ENCODE measurements around the gene NGDN. TPM values are rescaled to one million over a fixed set of nuclear protein-coding genes. Genes with fewer than 3 reads are reported as not detected.

The NGDN gene
- total RNA-seq, 1 experiment from 2014 or later = 42.2 TPM

GRCh38 chr14:23486036-23486435 lies 16.5 kb downstream of the NGDN start:
- Mint-ChIP-seq H3K4me3 (ENCODE audit: low read depth, unreplicated experiment) (no peak overlapping the region), H3K27ac (ENCODE audit: unreplicated experiment) (no peak overlapping the region), H3K36me3 (ENCODE audit: insufficient read depth, unreplicated experiment) (no peaks in the 10 kb centered on the region), H3K4me1 (ENCODE audit: low read depth, unreplicated experiment) (no peaks in the 10 kb centered on the region), H3K27me3 (ENCODE audit: unreplicated experiment) (no peaks in the 10 kb centered on the region), H3K9me3 (ENCODE audit: low read depth, unreplicated experiment) (no peaks in the 10 kb centered on the region)
- CTCF ChIA-PET = no interaction called here
- no peak for DNase-seq
- BruUV-seq (replicated peaks) = no TSS peak
- TF ChIP-seq, protein P1, sequence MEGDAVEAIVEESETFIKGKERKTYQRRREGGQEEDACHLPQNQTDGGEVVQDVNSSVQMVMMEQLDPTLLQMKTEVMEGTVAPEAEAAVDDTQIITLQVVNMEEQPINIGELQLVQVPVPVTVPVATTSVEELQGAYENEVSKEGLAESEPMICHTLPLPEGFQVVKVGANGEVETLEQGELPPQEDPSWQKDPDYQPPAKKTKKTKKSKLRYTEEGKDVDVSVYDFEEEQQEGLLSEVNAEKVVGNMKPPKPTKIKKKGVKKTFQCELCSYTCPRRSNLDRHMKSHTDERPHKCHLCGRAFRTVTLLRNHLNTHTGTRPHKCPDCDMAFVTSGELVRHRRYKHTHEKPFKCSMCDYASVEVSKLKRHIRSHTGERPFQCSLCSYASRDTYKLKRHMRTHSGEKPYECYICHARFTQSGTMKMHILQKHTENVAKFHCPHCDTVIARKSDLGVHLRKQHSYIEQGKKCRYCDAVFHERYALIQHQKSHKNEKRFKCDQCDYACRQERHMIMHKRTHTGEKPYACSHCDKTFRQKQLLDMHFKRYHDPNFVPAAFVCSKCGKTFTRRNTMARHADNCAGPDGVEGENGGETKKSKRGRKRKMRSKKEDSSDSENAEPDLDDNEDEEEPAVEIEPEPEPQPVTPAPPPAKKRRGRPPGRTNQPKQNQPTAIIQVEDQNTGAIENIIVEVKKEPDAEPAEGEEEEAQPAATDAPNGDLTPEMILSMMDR (IDR thresholded peaks at IDR 0.05; ENCODE audit: unreplicated experiment) = no peak
- intact Hi-C loops (cut with micrococcal nuclease; ENCODE audit: unreplicated experiment) = no loop called here

GRCh38 chr14:23487216-23487615 lies 17.7 kb downstream of the NGDN start:
- H3K27me3 Mint-ChIP-seq (ENCODE audit: unreplicated experiment) = no peaks in the 10 kb centered on the region
- no peaks in the 10 kb centered on the region for H3K36me3 Mint-ChIP-seq (ENCODE audit: insufficient read depth, unreplicated experiment)
- no peak overlapping the region for H3K27ac Mint-ChIP-seq (ENCODE audit: unreplicated experiment)
- TF ChIP-seq, protein P1 (IDR thresholded peaks at IDR 0.05; ENCODE audit: unreplicated experiment) = no peak
- no peak for DNase-seq
- no peak overlapping the region for H3K4me3 Mint-ChIP-seq (ENCODE audit: low read depth, unreplicated experiment)
- intact Hi-C loops (cut with micrococcal nuclease; ENCODE audit: unreplicated experiment) = no loop called here
- no peaks in the 10 kb centered on the region for H3K4me1 Mint-ChIP-seq (ENCODE audit: low read depth, unreplicated experiment)
- BruUV-seq (replicated peaks) = no TSS peak
- CTCF ChIA-PET = no interaction called here
- H3K9me3 Mint-ChIP-seq (ENCODE audit: low read depth, unreplicated experiment) = no peaks in the 10 kb centered on the region

DNA sequence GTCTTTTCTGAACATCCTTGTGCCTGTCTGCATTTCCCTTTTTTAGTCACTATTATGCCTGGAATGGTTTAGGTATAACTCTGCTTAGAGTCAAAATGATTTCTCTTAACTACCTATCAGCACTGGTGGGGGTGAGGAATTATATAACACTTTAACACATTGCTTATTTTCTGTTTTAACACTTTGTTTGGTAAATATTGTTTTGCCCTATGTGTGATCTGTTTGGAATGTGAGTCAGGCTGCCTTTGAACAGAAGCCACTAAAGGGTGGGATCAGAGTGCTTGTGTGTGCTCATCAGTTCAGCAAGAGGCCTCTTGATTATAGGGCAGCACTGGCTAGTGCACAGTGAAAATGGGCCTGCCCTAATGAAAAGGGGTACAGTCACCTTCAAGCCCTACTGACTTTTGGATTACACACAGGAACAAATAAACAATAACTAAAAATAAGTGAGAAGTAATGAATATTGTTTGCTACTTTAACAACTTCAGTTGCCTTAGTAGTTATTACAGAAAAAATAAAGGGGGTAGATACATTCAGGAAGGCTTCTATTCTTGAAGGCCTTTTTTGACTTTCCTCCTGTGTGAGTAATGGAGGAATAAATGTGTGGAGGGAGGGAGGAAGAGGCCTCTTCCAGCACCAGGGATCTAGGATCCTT lies 23.2 kb downstream of the NGDN start:
- DNase-seq = no peak
- no peaks in the 10 kb centered on the region for H3K27me3 Mint-ChIP-seq (ENCODE audit: unreplicated experiment)
- H3K9me3 Mint-ChIP-seq (ENCODE audit: low read depth, unreplicated experiment) = no peaks in the 10 kb centered on the region
- H3K27ac Mint-ChIP-seq (ENCODE audit: unreplicated experiment) = no peak overlapping the region
- H3K4me3 Mint-ChIP-seq (ENCODE audit: low read depth, unreplicated experiment) = no peak overlapping the region
- BruUV-seq (replicated peaks) = no TSS peak
- no peaks in the 10 kb centered on the region for H3K4me1 Mint-ChIP-seq (ENCODE audit: low read depth, unreplicated experiment)
- intact Hi-C loops (cut with micrococcal nuclease; ENCODE audit: unreplicated experiment) = no loop called here
- TF ChIP-seq, protein P1 (IDR thresholded peaks at IDR 0.05; ENCODE audit: unreplicated experiment) = no peak
- H3K36me3 Mint-ChIP-seq (ENCODE audit: insufficient read depth, unreplicated experiment) = peaks cover 3% of the 10 kb centered on the region
- CTCF ChIA-PET = no interaction called here

- Mint-ChIP-seq H3K9me3 (ENCODE audit: low read depth, unreplicated experiment) (no peaks in the 10 kb centered on the region), H3K4me3 (ENCODE audit: low read depth, unreplicated experiment) (no peak overlapping the region), H3K36me3 (ENCODE audit: insufficient read depth, unreplicated experiment) (peaks cover 3% of the 10 kb centered on the region), H3K27me3 (ENCODE audit: unreplicated experiment) (no peaks in the 10 kb centered on the region), H3K27ac (ENCODE audit: unreplicated experiment) (no peak overlapping the region), H3K4me1 (ENCODE audit: low read depth, unreplicated experiment) (no peaks in the 10 kb centered on the region)
- TF ChIP-seq, protein P1 (IDR thresholded peaks at IDR 0.05; ENCODE audit: unreplicated experiment) = no peak
- DNase-seq = no peak
- intact Hi-C loops (cut with micrococcal nuclease; ENCODE audit: unreplicated experiment) = no loop called here
- no TSS peak for BruUV-seq (replicated peaks)
- CTCF ChIA-PET = no interaction called here
Observed at GRCh38 chr14:23494223-23494622, 24.7 kb downstream of the NGDN start.
